NCI-H2107 treated with DMSO at 0.1 percent for 48 hours (cell line): ENCODE measurements around the gene NBDY.
"Not testable (repeated sequence)": the region's sequence is repeated elsewhere in the genome, so short reads cannot be mapped to it uniquely, and the experiment has no call there.

ENCODE experiments used
- DNase-seq: peaks from one replicate; lab custom pipeline; 2025; ENCODE audit not compliant: unreplicated experiment; lab: John Stamatoyannopoulos, UW

Gene NBDY

GRCh38 chrX:56764153-56764974 lies 35.3 kb downstream of the NBDY start:
- DNase-seq = no peak

- no peak for DNase-seq
Observed at GRCh38 chrX:56764975-56765791, 36.1 kb downstream of the NBDY start.

GRCh38 chrX:56765811-56766553 lies 36.9 kb downstream of the NBDY start:
- no peak for DNase-seq

GRCh38 chrX:56766554-56767347 lies 37.7 kb downstream of the NBDY start:
- no peak for DNase-seq

- DNase-seq = not testable (repeated sequence)
Observed at GRCh38 chrX:56767348-56768119, 38.5 kb downstream of the NBDY start.

- DNase-seq = not testable (repeated sequence)
Observed at GRCh38 chrX:56768120-56768660, 39.1 kb downstream of the NBDY start.

- not testable (repeated sequence) for DNase-seq
Observed at GRCh38 chrX:56772675-56773521, 43.9 kb downstream of the NBDY start.

- not testable (repeated sequence) for DNase-seq
Observed at GRCh38 chrX:56773522-56774060, 44.5 kb downstream of the NBDY start.

- not testable (repeated sequence) for DNase-seq
Observed at GRCh38 chrX:56778099-56778923, 49.3 kb downstream of the NBDY start.

GRCh38 chrX:56778924-56779468 lies 50.0 kb downstream of the NBDY start:
- DNase-seq = not testable (repeated sequence)

- DNase-seq = not testable (repeated sequence)
Observed at GRCh38 chrX:56780681-56781649, 51.9 kb downstream of the NBDY start.

GRCh38 chrX:56782352-56782751 lies 53.3 kb downstream of the NBDY start:
- DNase-seq = no peak

- DNase-seq = no peak
Observed at GRCh38 chrX:56782791-56783449, 53.9 kb downstream of the NBDY start.

GRCh38 chrX:56783450-56783831 lies 54.4 kb downstream of the NBDY start:
- no peak for DNase-seq

- DNase-seq = no peak
Observed at GRCh38 chrX:56783996-56784620, 55.1 kb downstream of the NBDY start.
